Motor neuron (in vitro differentiated cells): Measurements from ENCODE around the gene ACBD6. TPM values are rescaled to one million over a fixed set of nuclear protein-coding genes. Genes with fewer than 3 reads are reported as not detected.

Source experiments
- ATAC-seq, 8 experiments: fragments of 200-7000 bp; cut with Tn5 transposase; replicated peaks in 6 of 8; 2 replicates each; pipeline ENCODE4 v1.8.0; 2021; ENCODE audit warnings: mild to moderate bottlenecking in 8 of 8, moderate library complexity in 8 of 8
- H3K27ac ChIP-seq, 2 donors: fragments of 250-450 bp; sonication (Bioruptor Pico); 2 replicates each; pipeline ENCODE4 v1.9.0; 2021; ENCODE audit warnings: antibody characterized with exemption in 2 of 2, mild to moderate bottlenecking in 2 of 2, moderate library complexity in 1 of 2
- H3K4me1 ChIP-seq, 2 donors: fragments of 250-450 bp; sonication (Bioruptor Pico); replicated peaks in 1 of 2; 2 replicates each; pipeline ENCODE4 v1.6.1; 2021; ENCODE audit warnings: antibody characterized with exemption in 2 of 2, mild to moderate bottlenecking in 2 of 2, moderate library complexity in 1 of 2
- H3K4me3 ChIP-seq, 5 donors: fragments of 250-450 bp; sonication (Bioruptor Pico); 2 replicates each; pipeline ENCODE4 v1.9.0; 2021; ENCODE audit warnings: antibody characterized with exemption in 5 of 5, mild to moderate bottlenecking in 5 of 5, moderate library complexity in 4 of 5
- WGBS, 10 experiments: fragments of 450-650 bp; shearing (Covaris generic); methylation state at CpG; one replicate each; pipeline ENCODE4 v1.0.0; 2022; 5-methylcytosine and 5-hydroxymethylcytosine counted together
- in situ Hi-C, 9 experiments: fragments of 400-800 bp; cut with MboI; loops; one replicate each; pipeline ENCODE4 v1.15.0; 2021; ENCODE audit warnings: low sequenced_read_pairs in 9 of 9, low pct_unique_long_range_greater_than_20kb in 2 of 9; ENCODE audit not compliant: unreplicated experiment in 9 of 9
- total RNA-seq, 8 experiments: library from RNA; unstranded; fragments of 300-600 nt; gene quantifications; 2 replicates each; pipeline versions ENCODE4 v1.2.3 to v1.2.4, GENCODE V29; 2022

Gene ACBD6
- total RNA-seq, 8 experiments from 2014 or later = 62.2 to 113 (median 89.6) TPM

DNA sequence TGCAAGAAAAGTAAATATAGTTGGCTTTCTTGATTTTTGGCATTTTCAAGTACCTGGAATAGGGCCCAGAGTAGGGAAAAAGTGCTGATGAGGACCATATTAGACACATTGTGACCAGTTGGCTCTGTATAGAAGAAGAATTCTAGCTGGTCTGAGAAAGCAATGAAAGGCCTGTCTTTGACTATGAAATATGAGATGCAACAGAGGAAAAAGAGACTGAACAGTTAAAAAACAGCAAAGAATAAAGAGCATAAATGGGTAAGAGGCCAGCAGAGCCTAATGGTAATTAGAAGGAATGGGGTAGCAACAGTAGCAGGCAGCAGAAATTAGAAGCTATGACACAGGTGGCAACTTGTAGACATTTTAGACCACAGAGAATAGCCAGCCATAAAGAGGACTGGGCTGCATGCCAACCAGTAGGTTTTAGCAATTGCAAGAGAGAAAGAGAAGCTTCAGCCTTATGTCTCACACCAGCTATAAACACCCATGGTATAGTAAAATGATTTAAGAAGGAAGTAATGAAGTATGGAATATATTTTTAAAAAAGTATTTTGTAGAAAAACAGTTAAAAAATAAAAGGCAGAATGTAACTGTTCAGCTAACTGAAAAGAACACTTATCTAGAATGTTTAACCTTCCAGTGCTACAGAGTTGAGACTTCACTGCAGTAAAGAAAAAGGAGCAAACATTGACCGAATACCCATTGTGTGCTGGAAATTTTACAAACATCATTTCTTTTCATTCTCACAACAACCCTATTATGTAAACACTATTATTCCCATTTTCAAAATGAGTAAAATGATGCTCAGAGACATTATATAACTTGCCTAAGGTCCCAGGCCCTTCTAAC lies 158.2 kb downstream of the ACBD6 start:
- Histone ChIP-seq H3K4me1 (peaks cover 0 to 4% of the 10 kb centered on the region in 2 donors), H3K4me3 (no peak overlapping the region), H3K27ac (no peak overlapping the region)
- in situ Hi-C loops = no loop called here
- WGBS, 10 experiments = 56 to 100% (median 81%) methylated on average over 1 of the region's 1 CpG
- ATAC-seq = peak in 6 of 8 experiments; percentile 33 to 93 (median 57)

GRCh38 chr1:180327089-180327488 lies 175.3 kb downstream of the ACBD6 start:
- WGBS, 10 experiments = 80 to 100% (median 98%) methylated on average over 1 to 6 of the region's 6 CpGs; no CpG with 5 or more reads in 1 of the 10 experiments
- no peak overlapping the region for H3K27ac ChIP-seq
- in situ Hi-C loops = no loop called here
- no peak overlapping the region for H3K4me3 ChIP-seq
- no peak for ATAC-seq
- H3K4me1 ChIP-seq = no peaks in the 10 kb centered on the region

DNA sequence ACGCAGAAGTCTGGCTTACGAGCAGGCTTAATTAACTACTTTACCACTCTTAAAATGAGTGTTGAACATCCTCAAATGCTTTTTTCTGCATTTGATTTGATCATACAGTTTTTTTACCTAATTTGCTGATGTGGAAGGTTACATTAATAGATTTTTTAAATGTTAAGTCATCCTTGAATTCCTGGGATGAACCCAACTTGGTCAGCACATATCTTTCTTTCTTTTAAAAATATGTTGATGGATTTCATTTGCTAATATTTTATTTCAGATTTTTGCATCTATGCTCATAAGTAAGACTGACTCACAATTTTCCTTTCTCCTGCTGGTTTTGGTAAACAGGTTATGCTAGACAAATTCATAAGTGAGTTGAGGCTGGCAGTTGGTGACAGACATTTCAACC lies 189.5 kb downstream of the ACBD6 start:
- no peak overlapping the region for H3K4me3 ChIP-seq
- no peak overlapping the region for H3K27ac ChIP-seq
- no peak for ATAC-seq
- in situ Hi-C loops = no loop called here
- H3K4me1 ChIP-seq = peaks cover 3 to 28% of the 10 kb centered on the region in 2 donors
- WGBS, 10 experiments = 61 to 100% (median 98%) methylated on average over 2 of the region's 2 CpGs; no CpG with 5 or more reads in 2 of the 10 experiments

- H3K4me1 ChIP-seq = peaks cover 3 to 21% of the 10 kb centered on the region in 2 donors
- no peak for ATAC-seq
- H3K4me3 ChIP-seq = no peak overlapping the region
- WGBS, 10 experiments = 42 to 100% (median 99%) methylated on average over 1 to 4 of the region's 4 CpGs; no CpG with 5 or more reads in 2 of the 10 experiments
- H3K27ac ChIP-seq = no peak overlapping the region
- in situ Hi-C loops = no loop called here
Observed at GRCh38 chr1:180311011-180311730, 191.2 kb downstream of the ACBD6 start.

GRCh38 chr1:180310095-180310494 lies 192.3 kb downstream of the ACBD6 start:
- Histone ChIP-seq H3K4me1 (peaks cover 3 to 18% of the 10 kb centered on the region in 2 donors), H3K4me3 (no peak overlapping the region), H3K27ac (no peak overlapping the region)
- 35 to 100% (median 87%) methylated on average over 1 to 3 of the region's 3 CpGs; no CpG with 5 or more reads in 2 of the 10 experiments for WGBS, 10 experiments
- ATAC-seq = peak in 3 of 8 experiments; percentile 37 to 83 (median 60)
- in situ Hi-C loops = no loop called here

GRCh38 chr1:180309338-180309737 lies 193.0 kb downstream of the ACBD6 start:
- Histone ChIP-seq H3K4me3 (no peak overlapping the region), H3K4me1 (peaks cover 3 to 18% of the 10 kb centered on the region in 2 donors), H3K27ac (peak overlapping the region; percentile 6 to 61)
- 88 to 100% (median 100%) methylated on average over 1 of the region's 1 CpG; no CpG with 5 or more reads in 4 of the 10 experiments for WGBS, 10 experiments
- ATAC-seq = peak; percentile 30 to 81 (median 74)
- in situ Hi-C loops = no loop called here

- 17 to 100% (median 92%) methylated on average over 1 to 2 of the region's 2 CpGs; no CpG with 5 or more reads in 2 of the 10 experiments for WGBS, 10 experiments
- Histone ChIP-seq H3K4me1 (peaks cover 20 to 39% of the 10 kb centered on the region in 2 donors), H3K27ac (no peak overlapping the region), H3K4me3 (no peak overlapping the region)
- no peak for ATAC-seq
- in situ Hi-C loops = no loop called here
Observed at GRCh38 chr1:180301135-180301742, 201.1 kb downstream of the ACBD6 start.

- no peak overlapping the region for H3K4me3 ChIP-seq
- peaks cover 20 to 39% of the 10 kb centered on the region in 2 donors for H3K4me1 ChIP-seq
- WGBS, 10 experiments = 33 to 100% (median 60%) methylated on average over 1 to 7 of the region's 7 CpGs; no CpG with 5 or more reads in 1 of the 10 experiments
- peak in 5 of 8 experiments; percentile 71 to 96 (median 93) for ATAC-seq
- in situ Hi-C loops = no loop called here
- peak overlapping the region; percentile 27 to 39 for H3K27ac ChIP-seq
Observed at GRCh38 chr1:180299479-180300221, 202.7 kb downstream of the ACBD6 start.

GRCh38 chr1:180295999-180296398 lies 206.4 kb downstream of the ACBD6 start:
- in situ Hi-C loops = no loop called here
- WGBS, 10 experiments = 75 to 100% (median 86%) methylated on average over 1 of the region's 1 CpG; no CpG with 5 or more reads in 2 of the 10 experiments
- H3K4me3 ChIP-seq = no peak overlapping the region

GRCh38 chr1:180294711-180295110 lies 207.7 kb downstream of the ACBD6 start:
- ATAC-seq = no peak
- Histone ChIP-seq H3K27ac (no peak overlapping the region), H3K4me1 (peaks cover 17 to 27% of the 10 kb centered on the region in 2 donors), H3K4me3 (no peak overlapping the region)
- in situ Hi-C loops = no loop called here
- WGBS, 10 experiments = 90 to 100% (median 100%) methylated on average over 1 to 2 of the region's 2 CpGs; no CpG with 5 or more reads in 1 of the 10 experiments

More at GRCh38 chr1:180295999-180296398, 206.4 kb downstream of the ACBD6 start:
- Histone ChIP-seq H3K4me1 (peaks cover 20 to 39% of the 10 kb centered on the region in 2 donors), H3K27ac (no peak overlapping the region)
- no peak for ATAC-seq

DNA sequence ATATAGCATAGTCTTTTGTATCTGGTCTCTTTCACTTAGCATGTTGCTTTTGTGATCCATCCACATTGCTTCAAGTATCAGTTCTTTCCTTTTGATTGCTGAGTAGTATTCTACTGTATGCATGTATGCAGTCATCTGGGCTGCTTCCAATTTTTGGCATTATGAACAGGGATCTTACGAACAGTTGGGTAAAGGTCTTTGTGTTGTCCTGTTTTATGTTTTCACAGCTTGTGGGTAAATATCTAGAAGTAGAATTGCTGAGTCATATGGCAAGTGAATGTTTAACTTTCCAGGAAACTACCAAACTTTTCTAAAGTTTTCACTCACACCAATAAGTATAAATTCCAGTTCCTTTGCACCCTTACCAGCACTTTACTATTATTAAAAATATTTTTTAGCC lies 211.4 kb downstream of the ACBD6 start:
- Histone ChIP-seq H3K4me3 (no peak overlapping the region), H3K27ac (no peak overlapping the region), H3K4me1 (peaks cover 8 to 20% of the 10 kb centered on the region in 2 donors)
- WGBS, 10 experiments = 91 to 100% (median 100%) methylated on average over 1 of the region's 1 CpG; no CpG with 5 or more reads in 2 of the 10 experiments
- ATAC-seq = no peak
- in situ Hi-C loops = no loop called here
